HG02884 (cell line): Measurements from ENCODE around the gene CACNA1E.

Source experiments
- ATAC-seq: cut with Tn5 transposase; IDR thresholded peaks from one replicate; pipeline ENCODE4 v1.9.1; 2021; ENCODE audit warnings: mild to moderate bottlenecking, moderate library complexity; ENCODE audit not compliant: unreplicated experiment

Gene CACNA1E

GRCh38 chr1:181482521-181483284, 614 bp upstream of the CACNA1E start:
- peak; percentile 37 for ATAC-seq

GRCh38 chr1:181484821-181485220, 1.5 kb downstream of the CACNA1E start:
- no peak for ATAC-seq

GRCh38 chr1:181485287-181486097, 2.2 kb downstream of the CACNA1E start:
- ATAC-seq, result peak; percentile 38

- no peak for ATAC-seq
Observed at GRCh38 chr1:181486098-181486420, 2.7 kb downstream of the CACNA1E start.

GRCh38 chr1:181488866-181489265, 5.5 kb downstream of the CACNA1E start:
- no peak for ATAC-seq

- no peak for ATAC-seq
Observed at GRCh38 chr1:181490276-181490675, 7.0 kb downstream of the CACNA1E start.

GRCh38 chr1:181490740-181491712, 7.7 kb downstream of the CACNA1E start:
- ATAC-seq, result no peak

- no peak for ATAC-seq
Observed at GRCh38 chr1:181493166-181493565, 9.8 kb downstream of the CACNA1E start.

- ATAC-seq, result no peak
Observed at GRCh38 chr1:181493885-181494284, 10.6 kb downstream of the CACNA1E start.

- no peak for ATAC-seq
Observed at GRCh38 chr1:181496759-181497158, 13.4 kb downstream of the CACNA1E start.

- no peak for ATAC-seq
Observed at GRCh38 chr1:181497870-181498269, 14.6 kb downstream of the CACNA1E start.

GRCh38 chr1:181499825-181500224, 16.5 kb downstream of the CACNA1E start:
- no peak for ATAC-seq

- no peak for ATAC-seq
Observed at GRCh38 chr1:181500636-181501035, 17.3 kb downstream of the CACNA1E start.

GRCh38 chr1:181501612-181502011, 18.3 kb downstream of the CACNA1E start:
- ATAC-seq, result no peak

GRCh38 chr1:181503171-181503810, 20.0 kb downstream of the CACNA1E start:
- ATAC-seq, result no peak

- peak; percentile 50 for ATAC-seq
Observed at GRCh38 chr1:181504399-181504842, 21.1 kb downstream of the CACNA1E start.

GRCh38 chr1:181506563-181507353, 23.4 kb downstream of the CACNA1E start:
- no peak for ATAC-seq

GRCh38 chr1:181508486-181509165, 25.3 kb downstream of the CACNA1E start:
- ATAC-seq, result peak; percentile 37

- ATAC-seq, result no peak
Observed at GRCh38 chr1:181513786-181514297, 30.5 kb downstream of the CACNA1E start.
